NCI-H460 (cell line): ENCODE measurements around the gene TADA2B. TPM values are rescaled to one million over a fixed set of nuclear protein-coding genes. Genes with fewer than 3 reads are reported as not detected.
"Not testable (repeated sequence)": the region's sequence is repeated elsewhere in the genome, so short reads cannot be mapped to it uniquely, and the experiment has no call there.

Source experiments
- DNase-seq: peaks from one replicate; pipeline ENCODE4 v3.0.0-alpha.2; 2016; ENCODE audit warnings: low read depth; ENCODE audit errors: extremely low read depth
- total RNA-seq: library from RNA; depleted of rRNA; stranded (reverse); fragments of >200 nt; shearing (Covaris generic); gene quantifications from 2 replicates; pipeline ENCODE4 v1.2.3, GENCODE V29; 2014

The TADA2B gene
- total RNA-seq, 1 experiment from 2014 or later: 5.8 TPM

DNA sequence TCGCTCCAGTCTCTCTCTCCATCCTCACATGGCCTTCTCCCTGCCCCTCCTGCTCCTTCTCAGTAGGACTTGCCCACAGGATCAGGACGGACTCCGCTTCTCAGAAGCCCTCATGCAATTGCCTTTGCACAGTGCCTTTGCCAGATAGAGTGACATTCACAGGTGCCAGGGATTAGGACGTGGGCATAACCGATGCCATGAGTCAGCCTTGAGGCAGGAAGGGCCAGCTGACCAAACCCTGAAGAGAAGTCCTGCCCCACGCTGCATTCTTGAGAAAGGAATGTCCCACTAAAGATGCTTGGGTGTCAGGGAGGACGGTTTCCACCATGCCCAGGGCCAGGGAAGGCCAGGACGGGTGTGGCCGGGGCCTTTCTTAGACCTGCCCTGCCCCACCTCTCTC, 31.3 kb downstream of the TADA2B start:
- no peak for DNase-seq

GRCh38 chr4:7075962-7076695, 33.0 kb downstream of the TADA2B start:
- no peak for DNase-seq

- DNase-seq: no peak
Measured at GRCh38 chr4:7076696-7077082, 33.5 kb downstream of the TADA2B start.

DNA sequence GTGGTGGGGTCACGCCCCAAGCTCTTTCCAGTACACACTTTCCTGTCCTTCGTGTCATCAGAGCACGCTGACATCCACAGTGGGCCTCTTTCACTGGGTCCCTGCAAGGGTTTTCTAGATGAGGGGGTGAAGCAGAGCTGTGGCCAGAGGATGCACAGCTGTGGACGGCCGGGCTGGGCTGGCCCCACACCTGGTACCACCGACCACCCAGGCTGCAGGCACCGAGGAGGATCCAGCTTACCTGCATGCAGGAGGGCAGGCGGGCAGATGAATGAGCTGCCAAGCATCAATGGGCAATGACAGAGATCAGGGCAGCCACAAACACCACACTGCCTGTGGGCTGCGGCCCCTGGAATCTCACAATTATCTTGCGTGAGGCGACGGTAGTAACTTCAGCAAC, 34.2 kb downstream of the TADA2B start:
- DNase-seq: no peak

DNA sequence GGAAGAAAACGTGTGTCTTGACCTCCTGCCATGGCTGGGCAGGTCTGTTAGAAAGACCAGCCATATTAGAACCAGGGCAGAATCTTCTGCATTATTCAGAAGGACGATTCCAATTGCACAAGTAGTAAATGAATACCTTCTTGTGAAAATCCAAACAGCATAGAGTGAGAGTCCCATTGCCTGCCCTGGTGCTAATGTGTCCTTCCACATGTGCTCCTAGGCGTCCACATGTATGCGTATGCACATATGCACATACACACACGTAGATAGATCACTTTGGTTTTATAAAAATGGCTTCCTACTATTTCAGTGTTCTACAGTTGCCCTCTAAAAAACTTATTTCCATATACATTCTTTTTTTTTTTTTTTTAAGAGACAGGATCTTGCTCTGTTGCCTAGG, 34.9 kb downstream of the TADA2B start:
- no peak for DNase-seq

GRCh38 chr4:7079483-7079882, 36.3 kb downstream of the TADA2B start:
- DNase-seq: not testable (repeated sequence)

GRCh38 chr4:7079909-7080308, 36.7 kb downstream of the TADA2B start:
- not testable (repeated sequence) for DNase-seq

- DNase-seq: no peak
Measured at GRCh38 chr4:7083597-7084563, 40.7 kb downstream of the TADA2B start.

- not testable (repeated sequence) for DNase-seq
Measured at GRCh38 chr4:7084564-7084961, 41.4 kb downstream of the TADA2B start.

DNA sequence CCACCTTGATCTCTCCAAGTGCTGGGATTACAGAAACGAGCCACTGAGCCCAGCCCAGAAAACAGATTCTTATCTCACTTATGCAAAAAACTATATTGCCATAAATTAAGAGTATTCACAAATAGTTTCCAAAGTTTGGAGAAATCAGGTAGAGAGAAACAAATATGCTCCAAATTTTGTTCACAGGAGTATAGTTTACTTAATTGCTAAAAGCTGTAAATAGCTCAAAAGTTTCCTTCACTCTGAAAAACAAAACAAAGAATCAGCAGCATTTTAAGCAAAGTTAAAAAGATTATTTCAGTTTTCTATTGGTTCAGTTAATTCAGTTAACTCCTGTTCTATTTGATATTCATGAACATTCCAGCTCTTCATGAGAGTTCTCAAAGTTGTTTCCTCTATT, 43.2 kb downstream of the TADA2B start:
- DNase-seq: no peak

DNA sequence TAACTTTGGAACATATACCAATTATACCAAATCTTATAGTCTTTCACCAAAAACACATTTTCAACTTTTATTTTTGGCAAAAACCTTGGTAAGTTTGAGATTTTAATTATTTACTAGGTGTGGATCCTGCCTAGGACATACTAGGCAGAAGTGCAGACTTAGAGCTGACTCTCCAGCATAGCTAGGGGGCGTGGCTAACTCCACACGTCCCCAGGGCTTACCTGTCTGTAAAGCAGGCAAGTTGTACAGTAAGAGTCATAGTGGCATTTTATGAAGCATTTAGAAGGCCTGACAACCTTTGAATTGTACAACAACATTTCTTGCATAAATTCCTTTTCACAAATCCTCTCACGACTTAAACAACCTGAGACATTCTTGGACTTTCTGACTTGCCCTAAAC, 43.9 kb downstream of the TADA2B start:
- DNase-seq: no peak

DNA sequence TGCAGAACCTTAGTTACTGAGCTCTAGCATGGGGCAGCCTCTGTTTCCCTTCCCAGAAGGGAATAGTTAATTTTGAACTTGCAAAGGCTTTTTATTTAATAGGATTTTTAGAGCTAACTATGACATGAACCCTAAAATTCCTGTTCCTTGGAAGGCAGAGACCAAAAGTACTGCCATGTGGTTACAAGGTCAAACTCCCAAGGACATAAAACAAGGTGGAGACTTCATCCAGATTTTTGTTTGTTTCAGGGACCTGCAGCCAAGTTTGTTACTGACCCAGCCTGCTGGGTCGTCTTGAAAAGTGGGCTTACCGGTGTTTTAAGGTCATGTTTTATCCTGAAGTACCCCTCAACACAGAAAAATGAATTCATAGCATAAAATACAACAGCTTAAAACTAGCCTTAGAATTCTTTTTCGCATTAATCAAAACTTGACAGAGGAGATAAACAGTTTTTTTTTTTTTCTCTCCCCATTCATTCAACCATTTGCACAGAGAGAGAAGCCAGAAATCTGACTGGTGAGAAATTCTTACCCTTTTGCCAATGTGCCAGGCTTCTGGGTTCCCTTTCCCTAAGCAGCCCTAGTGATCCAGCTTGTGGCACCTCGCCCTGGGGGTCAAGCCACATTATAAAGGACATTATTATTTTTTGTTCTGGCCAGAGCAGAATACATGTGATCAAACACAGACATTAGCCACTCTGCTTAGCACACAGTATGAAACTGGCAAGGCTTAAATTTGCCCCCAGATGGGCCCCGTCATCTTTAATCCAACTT, 46.2 kb downstream of the TADA2B start:
- DNase-seq: no peak

GRCh38 chr4:7092026-7092425, 48.9 kb downstream of the TADA2B start:
- DNase-seq: no peak

DNA sequence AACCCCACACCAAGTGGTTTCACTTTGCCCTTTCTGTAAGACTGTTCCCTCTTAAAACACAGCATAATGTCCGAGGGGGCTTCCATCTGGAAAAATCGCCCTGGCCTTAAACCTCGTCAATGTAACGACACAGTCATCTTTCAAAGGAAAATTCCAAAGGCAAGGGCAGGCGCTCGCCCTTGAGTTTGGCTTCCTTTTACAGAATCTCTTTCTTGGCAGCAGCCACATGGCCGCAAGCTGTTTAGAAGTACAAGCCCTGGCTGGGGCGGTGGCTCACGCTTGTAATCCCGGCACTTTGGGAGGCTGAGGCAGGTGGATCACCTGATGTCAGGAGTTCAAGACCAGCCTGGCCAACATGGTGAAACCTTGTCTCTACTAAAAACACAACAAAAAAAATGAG, 51.7 kb downstream of the TADA2B start:
- DNase-seq: no peak

DNA sequence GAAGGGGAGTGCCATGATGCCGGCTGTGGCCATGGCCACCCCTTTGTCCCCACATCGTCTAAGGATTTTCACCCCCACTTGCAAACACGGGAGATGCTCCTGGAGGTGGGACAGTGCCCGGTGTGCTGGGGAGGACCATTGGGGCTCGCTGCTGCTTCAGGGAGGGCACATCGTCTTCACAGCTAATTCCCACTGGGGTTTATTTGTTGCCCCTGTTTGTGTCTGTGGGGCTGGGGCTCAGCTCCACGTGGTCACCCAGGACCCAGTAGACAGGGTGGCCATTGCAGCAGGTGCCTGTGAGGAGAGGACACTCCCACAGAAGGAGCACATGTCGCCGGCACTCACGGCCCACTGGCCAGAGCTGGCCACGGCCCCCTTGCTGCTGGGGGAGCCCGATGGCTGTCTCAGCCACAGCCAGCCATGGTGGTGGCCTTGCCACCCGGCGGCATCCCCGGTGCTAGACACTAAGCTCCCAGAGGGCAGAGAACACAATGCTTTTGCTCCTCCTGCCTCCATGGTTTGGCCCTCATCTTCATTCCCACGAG, 52.5 kb downstream of the TADA2B start:
- no peak for DNase-seq

GRCh38 chr4:7096236-7096635, 53.1 kb downstream of the TADA2B start:
- no peak for DNase-seq

DNA sequence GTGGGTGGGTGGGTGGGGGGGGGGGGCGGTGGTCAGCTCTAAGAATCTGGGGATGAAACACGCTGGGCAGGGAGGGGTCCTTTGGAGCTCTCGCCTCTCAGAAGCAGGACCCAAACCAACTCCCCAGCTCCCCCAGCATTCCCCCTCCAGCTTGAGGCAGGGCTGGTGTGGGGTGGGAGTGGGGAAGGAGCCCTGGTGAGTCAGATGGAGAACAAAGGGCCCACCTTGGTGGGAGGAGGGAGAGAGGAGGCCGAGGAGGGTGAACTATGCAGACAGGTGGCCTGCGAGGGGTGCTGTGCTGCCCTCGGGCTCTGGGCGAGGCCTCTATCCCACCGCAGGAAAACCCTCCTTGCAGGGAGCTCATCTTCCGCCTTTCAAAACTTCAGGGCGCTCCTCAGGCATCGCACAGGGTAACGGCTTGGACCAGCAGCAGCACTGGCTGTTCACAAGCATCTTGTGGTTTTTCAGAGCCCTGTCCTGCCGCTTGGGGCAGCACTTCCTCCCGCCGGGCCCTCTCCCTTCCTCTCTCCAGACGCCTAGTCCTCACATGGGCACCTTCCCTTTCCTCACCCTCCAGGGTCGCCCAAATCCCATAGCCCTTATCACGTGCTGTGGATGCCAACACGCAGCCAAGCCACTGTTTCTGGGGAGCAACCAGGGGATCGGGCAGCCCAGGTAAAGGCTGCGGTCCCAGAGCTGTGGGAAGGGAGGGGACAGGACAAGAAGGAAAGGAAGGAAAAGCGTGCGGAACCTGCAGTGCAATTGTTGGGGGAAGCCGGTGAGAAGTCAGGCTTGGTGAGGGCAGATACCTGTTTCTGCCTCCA, 58.7 kb downstream of the TADA2B start:
- DNase-seq: peak; percentile 36

GRCh38 chr4:7102516-7102909, 59.3 kb downstream of the TADA2B start:
- not testable (repeated sequence) for DNase-seq

GRCh38 chr4:7103031-7103606, 59.9 kb downstream of the TADA2B start:
- peak; percentile 49 for DNase-seq
